IPS DF 19.7 (cell line): ENCODE data around the gene C11orf86.

Source experiments
- DNase-seq: peaks from one replicate; pipeline ENCODE4 v3.0.0-alpha.2; 2013; ENCODE audit warnings: low read depth, low spot score

C11orf86 gene

GRCh38 chr11:67024966-67025365 is 49.9 kb downstream of the C11orf86 start:
- no peak for DNase-seq

DNA sequence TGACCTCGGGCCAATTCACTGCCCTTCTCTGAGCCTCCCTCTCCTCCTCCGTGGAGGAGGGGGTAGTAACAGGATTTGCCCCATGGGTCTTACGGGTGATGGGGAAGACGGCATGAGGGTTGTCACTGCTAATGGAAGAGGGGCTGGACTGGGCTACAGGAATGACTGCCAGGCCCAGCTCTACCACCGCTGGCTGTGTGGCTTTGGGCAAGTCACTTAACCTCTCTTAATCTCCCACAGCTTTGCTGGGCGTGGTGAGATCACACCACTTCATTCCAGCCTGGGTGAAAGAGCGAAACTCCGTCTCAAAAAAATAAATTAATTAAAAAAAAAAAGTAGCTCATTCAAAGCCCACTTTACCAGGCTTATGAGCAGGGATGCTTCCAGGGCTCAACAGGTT is 50.6 kb downstream of the C11orf86 start:
- no peak for DNase-seq
